ENCODE measurements around the gene JAK1.
"Not testable (repeated sequence)": the region's sequence is repeated elsewhere in the genome, so short reads cannot be mapped to it uniquely, and the experiment has no call there.

- TF ChIP-seq EP300 (IDR thresholded peaks at IDR 0.05; ENCODE audit: low read length); CBX2 (IDR thresholded peaks at IDR 0.05; ENCODE audit: insufficient read depth, low read length, poor library complexity, severe bottlenecking); POLR2AphosphoS5 (IDR thresholded peaks at IDR 0.05; ENCODE audit: control insufficient read depth, insufficient read depth, low read depth, low read length); POLR2A (conservative IDR thresholded peaks at IDR 0.05); SIRT6 (IDR thresholded peaks at IDR 0.05; ENCODE audit: low read depth, low read length); GTF2F1 (IDR thresholded peaks at IDR 0.05; ENCODE audit: low read depth, low read length); ZNF644 (tag; IDR thresholded peaks at IDR 0.05; ENCODE audit: low read depth); ZFP36 (IDR thresholded peaks at IDR 0.05; ENCODE audit: low read depth, low read length, partially characterized antibody); FOXP4 (CRISPR knock-in tag; IDR thresholded peaks at IDR 0.05; ENCODE audit: borderline replicate concordance); CHD1 (IDR thresholded peaks at IDR 0.05; ENCODE audit: low read length); HDAC2 (IDR thresholded peaks at IDR 0.05); ETV5 (CRISPR knock-in tag; IDR thresholded peaks at IDR 0.05; ENCODE audit: low read depth); FOXJ2 (tag; IDR thresholded peaks at IDR 0.05); NR4A1 (CRISPR knock-in tag; IDR thresholded peaks at IDR 0.05); NR4A1 (tag; IDR thresholded peaks at IDR 0.05): not testable (repeated sequence)
Observed at GRCh38 chr1:64817364-64817763, 149.0 kb downstream of the JAK1 start.

Measured in K562 (cell line).